ENCODE data around the gene PPIG.

Gene PPIG

GRCh38 chr2:169673921-169674320 is 89.8 kb downstream of the PPIG start:
- H3K4me3 ChIP-seq (ENCODE audit: low read depth, low read length): no peak overlapping the region
- no peak for TF ChIP-seq MYC (IDR thresholded peaks at IDR 0.05; ENCODE audit: low read depth, low read length)
- TF ChIP-seq MAX (IDR thresholded peaks at IDR 0.05; ENCODE audit: low read depth, low read length): no peak
- TF ChIP-seq POLR2A (IDR thresholded peaks at IDR 0.05; ENCODE audit: extremely low read depth, insufficient read length): no peak
- TF ChIP-seq CTCF (IDR thresholded peaks at IDR 0.05; ENCODE audit: low read depth, low read length): no peak
- DNase-seq (ENCODE audit: low read depth): no peak

- DNase-seq (ENCODE audit: low read depth): peak; percentile 39
- no peak overlapping the region for H3K4me3 ChIP-seq (ENCODE audit: low read depth, low read length)
- TF ChIP-seq CTCF (IDR thresholded peaks at IDR 0.05; ENCODE audit: low read depth, low read length): peak; percentile 60
- TF ChIP-seq POLR2A (IDR thresholded peaks at IDR 0.05; ENCODE audit: extremely low read depth, insufficient read length): no peak
- TF ChIP-seq MAX (IDR thresholded peaks at IDR 0.05; ENCODE audit: low read depth, low read length): no peak
These were observed 92.2 kb downstream of the PPIG start for GRCh38 chr2:169676357-169676756.

GRCh38 chr2:169676850-169677249 is 92.7 kb downstream of the PPIG start:
- TF ChIP-seq MAX (IDR thresholded peaks at IDR 0.05; ENCODE audit: low read depth, low read length) (no peak), POLR2A (IDR thresholded peaks at IDR 0.05; ENCODE audit: extremely low read depth, insufficient read length) (no peak), MYC (IDR thresholded peaks at IDR 0.05; ENCODE audit: low read depth, low read length) (no peak), CTCF (IDR thresholded peaks at IDR 0.05; ENCODE audit: low read depth, low read length) (no peak)
- no peak overlapping the region for H3K4me3 ChIP-seq (ENCODE audit: low read depth, low read length)
- no peak for DNase-seq (ENCODE audit: low read depth)

GRCh38 chr2:169683054-169683424 is 98.9 kb downstream of the PPIG start:
- DNase-seq (ENCODE audit: low read depth): no peak
- TF ChIP-seq POLR2A (IDR thresholded peaks at IDR 0.05; ENCODE audit: extremely low read depth, insufficient read length): no peak
- TF ChIP-seq CTCF (IDR thresholded peaks at IDR 0.05; ENCODE audit: low read depth, low read length): no peak
- TF ChIP-seq MAX (IDR thresholded peaks at IDR 0.05; ENCODE audit: low read depth, low read length): no peak
- no peak for TF ChIP-seq MYC (IDR thresholded peaks at IDR 0.05; ENCODE audit: low read depth, low read length)
- H3K4me3 ChIP-seq (ENCODE audit: low read depth, low read length): no peak overlapping the region

GRCh38 chr2:169683425-169684134 is 99.4 kb downstream of the PPIG start:
- TF ChIP-seq MYC (IDR thresholded peaks at IDR 0.05; ENCODE audit: low read depth, low read length) (no peak), CTCF (IDR thresholded peaks at IDR 0.05; ENCODE audit: low read depth, low read length) (no peak), MAX (IDR thresholded peaks at IDR 0.05; ENCODE audit: low read depth, low read length) (no peak), POLR2A (IDR thresholded peaks at IDR 0.05; ENCODE audit: extremely low read depth, insufficient read length) (no peak)
- DNase-seq (ENCODE audit: low read depth): no peak
- no peak overlapping the region for H3K4me3 ChIP-seq (ENCODE audit: low read depth, low read length)

Data from NB4 (cell line).